Activated effector memory CD4-positive, alpha-beta T cell treated with anti-CD3 and anti-CD28 coated beads, Interleukin-2, amount 50 U/mL, for 16 hours (primary cell): Measurements from ENCODE around the gene CAPN8.
"Not testable (repeated sequence)": the region's sequence is repeated elsewhere in the genome, so short reads cannot be mapped to it uniquely, and the experiment has no call there.

ENCODE experiments used
- DNase-seq: peaks from one replicate; pipeline ENCODE4 v3.0.0-alpha.2; 2020

CAPN8 gene

DNA sequence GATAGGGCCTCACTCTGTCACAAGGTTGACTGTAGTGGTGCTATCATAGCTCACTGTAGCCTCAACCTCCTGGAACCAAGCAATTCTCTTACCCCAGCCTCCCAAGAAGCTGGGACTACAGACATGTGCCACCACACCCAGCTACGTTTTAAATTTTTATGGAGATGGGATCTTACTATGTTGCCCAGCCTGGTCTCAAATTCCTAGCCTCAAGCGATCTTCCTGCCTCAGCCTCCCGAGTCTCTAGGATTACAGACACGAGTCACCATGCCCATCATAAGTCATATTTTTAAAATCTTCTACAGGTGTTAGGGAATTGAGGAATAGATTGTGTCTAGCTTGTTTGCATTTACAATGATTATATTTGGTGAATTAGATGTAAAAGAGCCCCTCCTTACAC is 145.3 kb downstream of the CAPN8 start:
- DNase-seq: no peak

DNA sequence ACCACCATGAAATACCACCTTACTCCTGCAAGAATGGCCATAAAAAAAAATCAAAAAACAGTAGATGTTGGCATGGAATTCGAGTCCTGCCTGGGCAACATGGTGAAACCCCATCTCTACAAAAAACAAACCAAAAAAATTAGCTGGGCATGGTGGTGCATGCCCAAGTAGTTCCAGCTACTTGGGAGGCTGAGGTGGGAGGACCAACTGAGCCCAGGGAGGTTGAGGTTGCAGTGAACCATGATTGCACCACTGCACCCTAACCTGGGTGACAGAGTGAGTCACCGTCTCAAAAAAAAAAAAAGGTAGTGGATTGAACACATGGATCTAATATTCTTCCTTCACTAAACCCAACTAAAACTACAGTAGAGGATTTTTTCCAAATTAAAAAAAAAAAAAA is 146.4 kb downstream of the CAPN8 start:
- DNase-seq: no peak

DNA sequence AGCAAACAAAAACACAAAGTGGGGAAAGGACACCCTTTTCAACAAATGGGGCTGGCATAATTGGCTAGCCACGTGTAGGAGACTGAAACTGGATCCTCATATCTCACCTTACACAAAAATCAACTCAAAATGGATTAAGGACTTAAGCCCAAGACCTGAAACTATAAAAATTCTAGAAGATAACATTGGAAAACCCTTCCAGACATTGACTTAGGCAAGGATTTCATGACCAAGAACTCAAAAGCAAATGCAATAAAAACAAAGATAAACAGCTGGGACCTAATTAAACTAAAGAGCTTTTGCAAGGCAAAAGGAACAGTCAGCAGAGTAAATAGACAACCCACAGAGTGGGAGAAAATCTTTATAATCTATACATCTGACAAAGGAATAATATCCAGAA is 146.9 kb downstream of the CAPN8 start:
- not testable (repeated sequence) for DNase-seq

DNA sequence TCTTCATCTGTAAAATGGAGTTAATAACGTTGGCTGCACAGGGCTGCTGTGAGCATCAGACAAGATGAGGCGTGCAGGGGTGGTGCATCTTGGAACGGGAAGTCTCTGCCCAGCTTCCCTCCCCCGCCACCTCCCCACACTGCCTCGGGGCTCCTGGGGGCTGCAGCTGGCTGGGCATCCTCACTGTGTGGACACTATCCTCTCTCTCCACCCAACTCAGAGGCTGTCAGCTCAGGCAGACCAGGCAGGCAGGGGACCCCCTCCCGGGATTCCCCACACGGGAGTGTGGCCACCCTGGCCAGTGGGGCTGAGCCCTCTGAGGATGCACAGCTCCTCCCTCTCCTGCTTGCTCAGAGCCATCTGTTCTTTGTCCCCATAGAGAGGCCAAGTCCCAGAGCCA is 149.6 kb downstream of the CAPN8 start:
- DNase-seq: peak; percentile 66

DNA sequence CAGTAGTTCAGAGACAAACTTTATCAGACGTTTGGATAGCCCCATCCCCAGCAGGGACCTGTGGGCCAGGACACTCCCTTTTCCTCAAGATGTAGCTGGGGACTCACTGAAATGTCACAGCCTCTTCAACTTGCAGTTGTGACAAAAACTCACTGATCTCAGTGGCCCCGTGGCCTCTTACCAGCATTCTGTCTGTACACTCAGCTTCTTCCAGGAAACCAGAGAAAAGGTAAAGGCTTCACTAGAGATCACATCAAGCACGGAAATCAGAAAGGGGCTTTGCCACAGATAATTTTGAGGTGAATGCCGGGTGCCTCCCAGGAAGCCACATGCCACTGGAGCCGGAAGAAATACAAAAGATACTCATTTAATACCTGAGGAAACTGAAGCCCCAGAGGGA is 150.1 kb downstream of the CAPN8 start:
- DNase-seq: peak; percentile 71

DNA sequence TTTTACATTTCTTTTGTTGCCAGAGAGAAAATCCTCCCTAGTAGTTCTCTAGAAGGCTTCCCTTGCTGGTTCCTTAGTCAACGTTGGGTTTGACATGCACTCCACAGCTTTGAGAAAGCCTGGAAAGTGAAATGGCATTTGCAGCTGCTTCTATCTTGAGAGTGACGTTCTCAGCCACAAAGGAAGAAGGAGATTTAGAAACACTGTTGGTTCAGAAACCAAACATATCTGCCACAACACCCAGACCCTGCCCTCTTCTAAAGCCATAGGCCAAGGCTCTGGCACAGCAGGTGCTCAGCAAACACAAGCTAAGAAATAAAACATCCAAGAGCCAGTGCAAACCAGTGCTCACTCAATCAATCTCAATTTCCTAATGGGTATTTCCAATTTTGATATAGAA is 150.9 kb downstream of the CAPN8 start:
- no peak for DNase-seq

DNA sequence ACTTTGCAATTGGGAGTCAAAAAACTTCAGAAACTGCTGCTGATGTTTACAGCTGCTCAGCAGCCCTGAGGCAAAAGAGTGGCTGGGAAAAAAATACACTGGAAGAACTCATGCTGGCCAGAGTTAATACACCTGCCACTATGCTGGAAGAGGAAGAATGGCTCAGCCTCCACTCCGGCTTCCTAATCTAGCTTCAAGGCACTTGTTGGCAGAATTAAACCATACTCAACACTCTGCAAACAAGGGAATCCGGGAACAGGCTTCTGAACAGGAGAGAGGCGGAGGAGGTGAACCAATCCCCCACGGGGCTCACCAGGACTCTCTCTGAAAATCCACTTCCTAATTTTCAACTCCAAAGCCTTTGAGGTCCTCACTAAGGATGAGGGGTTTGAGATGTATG is 152.2 kb downstream of the CAPN8 start:
- no peak for DNase-seq

DNA sequence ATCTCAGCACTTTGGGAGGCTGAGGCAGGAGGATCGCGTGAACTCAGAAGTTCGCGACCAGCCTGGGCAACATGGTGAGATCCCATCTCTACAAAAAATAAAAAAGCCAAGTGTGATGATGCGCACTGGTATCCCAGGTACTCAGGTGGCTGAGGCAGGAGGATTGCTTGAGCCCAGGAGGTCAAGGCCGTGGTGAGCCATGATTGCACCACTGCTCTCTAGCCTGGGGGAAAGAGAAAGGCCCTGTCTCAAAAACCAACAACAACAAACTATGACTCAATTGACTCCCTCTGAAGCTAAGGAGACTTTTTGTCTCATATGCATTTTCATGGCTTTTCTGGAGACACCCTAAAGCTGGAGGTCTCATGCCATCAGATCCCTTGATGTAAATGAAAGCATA is 153.4 kb downstream of the CAPN8 start:
- DNase-seq: no peak

DNA sequence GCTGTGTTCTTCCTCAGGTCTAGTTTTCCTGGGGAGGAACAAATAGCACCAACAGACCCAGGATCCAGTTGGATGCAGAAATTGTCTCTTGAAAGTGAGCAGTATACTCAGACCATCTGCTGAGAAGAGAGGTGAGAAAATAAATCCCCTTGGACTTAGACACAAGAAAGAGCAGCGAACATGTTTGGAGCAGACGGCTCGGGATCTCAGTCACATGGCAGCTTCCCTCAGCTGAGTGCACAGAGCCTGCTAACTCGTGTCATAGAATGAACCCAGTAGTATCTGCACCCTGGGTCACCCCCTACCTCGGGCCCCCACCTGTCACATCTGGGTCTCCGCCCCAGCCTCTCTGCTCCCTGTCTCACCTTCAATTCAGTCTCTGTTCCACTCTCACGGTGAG is 156.7 kb downstream of the CAPN8 start:
- no peak for DNase-seq

DNA sequence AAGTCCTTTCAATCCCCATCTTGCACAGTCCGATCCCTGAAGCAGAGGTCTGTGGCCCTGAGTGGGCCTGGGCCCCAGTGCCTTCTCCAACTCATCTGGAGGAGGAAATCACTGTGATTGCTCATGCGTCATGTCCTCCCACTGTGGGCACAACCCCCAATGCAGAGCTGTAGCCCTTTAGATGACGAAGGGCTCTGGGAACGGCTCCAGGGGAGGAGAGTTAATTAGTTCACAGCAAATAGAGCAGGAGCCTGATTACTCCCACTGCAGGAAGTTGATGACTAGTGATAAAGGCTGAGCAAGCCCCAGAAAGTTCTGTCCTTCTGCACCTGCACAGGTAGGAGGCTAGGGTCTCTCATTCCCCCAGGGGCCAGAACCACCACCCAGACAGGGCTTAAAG is 160.8 kb downstream of the CAPN8 start:
- DNase-seq: no peak

DNA sequence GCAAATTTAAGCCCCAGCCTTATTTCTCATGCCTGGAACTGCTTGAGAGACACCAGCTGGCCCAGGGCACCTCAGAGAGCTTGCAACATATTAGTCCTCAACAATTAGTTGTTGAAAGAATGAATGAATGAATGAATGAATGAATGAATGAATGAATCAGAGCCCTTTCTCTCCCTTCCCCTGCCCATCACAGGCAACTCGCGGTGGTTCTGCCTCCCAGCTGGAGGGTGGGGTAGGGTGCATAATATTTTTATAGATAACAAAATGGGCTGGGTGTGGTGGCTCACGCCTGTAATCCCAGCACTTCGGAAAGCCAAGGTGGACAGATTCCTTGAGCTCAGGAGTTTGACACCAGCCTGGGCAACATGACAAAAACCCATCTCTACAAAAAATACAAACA is 162.2 kb downstream of the CAPN8 start:
- DNase-seq: no peak

DNA sequence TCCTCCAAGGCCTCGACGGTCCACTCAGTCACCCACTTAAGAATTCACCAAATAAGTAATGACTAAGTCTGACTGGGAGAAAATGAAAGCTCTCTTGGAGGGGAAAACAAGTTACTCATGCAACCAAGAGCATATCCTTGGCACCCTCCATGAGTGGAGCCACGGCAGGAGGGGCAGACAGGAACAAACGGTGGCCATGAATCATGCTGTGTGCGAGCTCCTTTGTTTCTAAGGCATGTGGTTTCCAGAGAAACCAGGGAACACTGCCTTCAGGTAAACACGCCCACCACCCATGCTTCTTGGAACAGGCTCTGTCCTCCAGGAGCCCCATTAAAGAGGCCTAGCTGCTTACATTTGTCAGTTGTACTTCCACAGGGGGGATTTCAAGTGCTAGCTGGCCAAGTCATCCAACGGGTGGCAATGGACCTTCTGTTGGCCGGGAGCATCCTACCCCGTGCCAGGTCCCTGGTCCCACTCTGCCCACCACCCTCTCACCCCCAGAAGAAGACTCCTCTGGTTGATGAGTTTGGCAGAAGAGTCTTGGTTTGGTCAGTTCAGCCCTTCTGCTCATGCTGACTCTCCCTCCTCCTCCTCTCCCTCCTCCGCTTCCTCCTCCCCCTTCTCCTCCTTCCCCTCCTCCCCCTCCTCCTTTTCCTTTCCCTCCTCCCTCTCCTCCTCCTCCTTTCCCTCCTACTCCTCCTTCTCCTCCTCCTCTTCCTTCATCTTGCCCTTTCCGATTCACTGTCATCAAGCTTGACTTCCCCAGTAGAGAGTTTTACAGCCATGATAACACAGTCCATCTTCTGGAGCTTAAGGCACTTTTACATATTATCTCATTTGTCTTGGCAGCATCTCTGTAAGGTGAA is 164.7 kb downstream of the CAPN8 start:
- no peak for DNase-seq

DNA sequence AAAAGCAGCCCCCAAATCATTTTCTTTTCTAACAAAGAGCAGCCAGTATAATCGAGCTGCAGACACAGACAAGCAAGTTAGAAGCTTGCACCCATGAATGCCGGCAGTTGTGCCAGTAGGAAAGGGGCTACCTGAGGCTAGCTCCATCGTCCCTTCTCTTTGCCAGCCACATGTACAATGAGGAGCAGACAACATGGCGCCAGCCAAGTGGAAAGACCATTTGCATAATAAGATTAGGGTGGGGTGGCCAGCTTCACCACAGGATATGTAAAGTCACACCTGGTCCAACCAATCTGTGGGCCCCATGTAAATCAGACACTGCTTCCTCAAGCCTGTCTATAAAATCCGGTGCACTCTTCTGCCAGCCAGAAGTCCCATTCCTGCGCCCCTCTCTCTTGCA is 168.6 kb downstream of the CAPN8 start:
- no peak for DNase-seq

DNA sequence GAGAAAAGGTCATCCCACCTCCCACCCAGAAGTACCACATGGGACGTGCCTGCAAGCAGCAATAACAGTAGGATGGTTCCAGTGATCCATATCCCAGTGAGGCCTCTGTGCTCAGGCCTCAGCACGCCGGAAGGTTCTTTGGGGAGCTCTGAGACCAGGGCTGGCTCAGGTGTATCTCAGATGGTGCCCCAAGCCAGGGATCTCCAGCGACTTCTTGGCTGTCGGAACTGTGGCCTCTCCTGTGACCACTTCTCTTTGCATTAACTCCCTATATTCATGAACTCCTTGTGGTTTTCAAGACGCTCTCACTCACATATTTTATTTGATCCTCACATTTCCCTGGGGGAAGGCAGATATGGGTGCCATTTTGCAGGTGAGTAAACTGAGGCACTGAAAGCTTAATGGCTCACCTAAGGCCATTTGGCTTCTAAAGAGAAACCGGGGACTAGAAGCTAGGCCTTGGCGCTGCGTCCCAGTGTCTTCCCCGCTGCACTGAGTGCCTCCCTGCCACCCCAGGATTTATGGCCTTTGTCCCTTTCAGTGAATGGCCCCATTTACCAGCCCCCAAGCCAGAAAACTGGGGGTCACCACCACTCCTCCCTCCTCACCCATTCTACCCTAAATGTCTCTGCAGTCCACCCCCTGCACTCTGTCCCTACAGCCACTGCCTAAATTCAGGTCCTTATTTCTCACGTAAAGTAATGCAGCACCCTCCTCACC is 170.4 kb downstream of the CAPN8 start:
- no peak for DNase-seq

DNA sequence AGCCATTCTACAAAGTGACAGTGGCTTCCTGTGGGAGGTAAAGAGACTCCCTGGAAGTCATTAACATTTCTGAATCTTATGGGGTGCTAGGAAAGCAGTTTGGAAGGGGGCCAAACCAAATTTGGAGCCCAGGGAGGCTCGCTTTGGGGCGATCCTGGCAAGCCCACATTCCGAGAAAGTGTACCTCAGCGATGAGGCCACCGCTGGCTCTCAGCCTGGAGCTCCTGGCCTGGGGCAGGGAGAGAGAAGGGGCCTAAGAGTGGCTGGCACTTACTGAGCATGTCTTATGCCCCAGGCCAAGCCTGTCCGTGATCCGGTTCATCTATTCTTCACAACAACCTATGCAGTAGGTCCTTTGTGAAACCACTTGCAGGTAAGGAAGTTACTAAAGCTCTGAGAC is 173.5 kb downstream of the CAPN8 start:
- no peak for DNase-seq
